GM19099 (cell line): ENCODE measurements around the gene CABP4.

Source experiments
- POLR2A ChIP-seq: IDR thresholded peaks from 3 replicates; pipeline ENCODE4 v1.6.1; 2011; ENCODE audit warnings: low read depth; ENCODE audit not compliant: insufficient read length; ENCODE audit errors: extremely low read depth

The CABP4 gene

GRCh38 chr11:67452141-67452952 is 2.8 kb upstream of the CABP4 start, which contains the start of gene GPR152:
Gene GPR152 (minus strand): TSS chr11:67452729. CDS start chr11:67452724, 5 bp downstream.
- no peak for TF ChIP-seq POLR2A

- no peak for TF ChIP-seq POLR2A
Observed at GRCh38 chr11:67453816-67454732, 1.1 kb upstream of the CABP4 start.

- no peak for TF ChIP-seq POLR2A
Observed at GRCh38 chr11:67456068-67456705, 1.0 kb downstream of the CABP4 start.

GRCh38 chr11:67457453-67457852 is 2.3 kb downstream of the CABP4 start:
- TF ChIP-seq POLR2A: no peak

- TF ChIP-seq POLR2A: no peak
Observed at GRCh38 chr11:67458266-67458665, 3.1 kb downstream of the CABP4 start.

GRCh38 chr11:67463186-67463585 is 8.0 kb downstream of the CABP4 start:
- no peak for TF ChIP-seq POLR2A

GRCh38 chr11:67463680-67464410 is 8.7 kb downstream of the CABP4 start:
- TF ChIP-seq POLR2A: no peak

- peak; percentile 83 for TF ChIP-seq POLR2A
Observed at GRCh38 chr11:67464411-67465188, 9.4 kb downstream of the CABP4 start.

- no peak for TF ChIP-seq POLR2A
Observed at GRCh38 chr11:67465189-67465510, 10.0 kb downstream of the CABP4 start.

GRCh38 chr11:67466367-67466766 is 11.2 kb downstream of the CABP4 start:
- TF ChIP-seq POLR2A: no peak

GRCh38 chr11:67466962-67467771 is 12.0 kb downstream of the CABP4 start:
- TF ChIP-seq POLR2A: no peak

- TF ChIP-seq POLR2A: no peak
Observed at GRCh38 chr11:67468056-67468455, 12.9 kb downstream of the CABP4 start.

GRCh38 chr11:67468456-67468758 is 13.3 kb downstream of the CABP4 start:
- TF ChIP-seq POLR2A: no peak
